Endometrial microvascular endothelial cells (primary cell): ENCODE results near the gene PRKCZ. TPM values are rescaled to one million over a fixed set of nuclear protein-coding genes. Genes with fewer than 3 reads are reported as not detected.

Experiments
- in situ Hi-C: cut with HindIII; loops from 2 replicates; pipeline ENCODE4 v1.10.0; 2017; ENCODE audit warnings: low sequenced_read_pairs, low pct_unique_long_range_greater_than_20kb; ENCODE audit errors: inconsistent ontology term
- total RNA-seq: library from RNA; depleted of rRNA; stranded (reverse); fragments of >200 nt; gene quantifications from one replicate; pipeline ENCODE4 v1.2.3, GENCODE V29; 2015; ENCODE audit errors: inconsistent ontology term

Gene PRKCZ
- total RNA-seq, 1 donor from 2014 or later: 3.6 TPM

- in situ Hi-C loops: loop anchor here (25.0 kb wide), 1 partner anchor 220 kb away; no protein-coding TSS in a partner anchor
Measured at GRCh38 chr1:2156866-2157265, 106.7 kb downstream of the PRKCZ start.

- in situ Hi-C loops: loop anchor here (25.0 kb wide), 1 partner anchor 221 kb away; no protein-coding TSS in a partner anchor
Measured at GRCh38 chr1:2157856-2158255, 107.6 kb downstream of the PRKCZ start.

- in situ Hi-C loops: loop anchor here (25.0 kb wide), 1 partner anchor 221 kb away; no protein-coding TSS in a partner anchor
Measured at GRCh38 chr1:2158272-2158671, 108.1 kb downstream of the PRKCZ start.

GRCh38 chr1:2159124-2159523 lies 108.9 kb downstream of the PRKCZ start:
- in situ Hi-C loops: loop anchor here (25.0 kb wide), 1 partner anchor 222 kb away; no protein-coding TSS in a partner anchor

GRCh38 chr1:2160451-2161300 lies 110.5 kb downstream of the PRKCZ start:
- in situ Hi-C loops: loop anchor here (25.0 kb wide), 1 partner anchor 223 kb away; no protein-coding TSS in a partner anchor

- in situ Hi-C loops: loop anchor here (25.0 kb wide), 1 partner anchor 226 kb away; no protein-coding TSS in a partner anchor
Measured at GRCh38 chr1:2163205-2163604, 113.0 kb downstream of the PRKCZ start.

GRCh38 chr1:2165646-2166045 lies 115.4 kb downstream of the PRKCZ start:
- in situ Hi-C loops: loop anchor here (25.0 kb wide), 1 partner anchor 228 kb away; no protein-coding TSS in a partner anchor

GRCh38 chr1:2166254-2166653 lies 116.0 kb downstream of the PRKCZ start:
- in situ Hi-C loops: loop anchor here (25.0 kb wide), 1 partner anchor 229 kb away; no protein-coding TSS in a partner anchor

GRCh38 chr1:2166695-2167094 lies 116.5 kb downstream of the PRKCZ start:
- in situ Hi-C loops: loop anchor here (25.0 kb wide), 1 partner anchor 229 kb away; no protein-coding TSS in a partner anchor

GRCh38 chr1:2168090-2168489 lies 117.9 kb downstream of the PRKCZ start:
- in situ Hi-C loops: loop anchor here (25.0 kb wide), 1 partner anchor 231 kb away; no protein-coding TSS in a partner anchor

GRCh38 chr1:2168535-2168934 lies 118.3 kb downstream of the PRKCZ start:
- in situ Hi-C loops: loop anchor here (25.0 kb wide), 1 partner anchor 231 kb away; no protein-coding TSS in a partner anchor

- in situ Hi-C loops: loop anchor here (25.0 kb wide), 1 partner anchor 232 kb away; no protein-coding TSS in a partner anchor
Measured at GRCh38 chr1:2169200-2169836, 119.1 kb downstream of the PRKCZ start.

GRCh38 chr1:2170211-2170610 lies 120.0 kb downstream of the PRKCZ start:
- in situ Hi-C loops: loop anchor here (25.0 kb wide), 1 partner anchor 233 kb away; no protein-coding TSS in a partner anchor

GRCh38 chr1:2172012-2172411 lies 121.8 kb downstream of the PRKCZ start:
- in situ Hi-C loops: loop anchor here (25.0 kb wide), 1 partner anchor 235 kb away; no protein-coding TSS in a partner anchor

GRCh38 chr1:2172551-2173146 lies 122.4 kb downstream of the PRKCZ start:
- in situ Hi-C loops: loop anchor here (25.0 kb wide), 1 partner anchor 235 kb away; no protein-coding TSS in a partner anchor

- in situ Hi-C loops: loop anchor here (25.0 kb wide), 1 partner anchor 236 kb away; no protein-coding TSS in a partner anchor
Measured at GRCh38 chr1:2173546-2174347, 123.5 kb downstream of the PRKCZ start.

- in situ Hi-C loops: loop anchor here (25.0 kb wide), 1 partner anchor 237 kb away; no protein-coding TSS in a partner anchor
Measured at GRCh38 chr1:2174348-2175054, 124.3 kb downstream of the PRKCZ start.
